Stomach smooth muscle (tissue), 2 donors: ENCODE measurements around the gene ZNF280B.

Experiments used
- H3K27ac ChIP-seq: one replicate; pipeline ENCODE4 v1.7.0; 2013; ENCODE audit warnings: mild to moderate bottlenecking, low read length, inconsistent platforms
- H3K27me3 ChIP-seq, 2 donors: one replicate each; pipeline ENCODE4 v1.7.0; 2013; ENCODE audit warnings: low read length in 2 of 2; ENCODE audit not compliant: insufficient read depth in 2 of 2, control insufficient read depth in 1 of 2
- H3K36me3 ChIP-seq, 2 donors: one replicate each; pipeline ENCODE4 v1.7.0; 2013; ENCODE audit warnings: low read length in 2 of 2; ENCODE audit not compliant: control insufficient read depth in 2 of 2, insufficient read depth in 2 of 2
- H3K4me1 ChIP-seq: one replicate; pipeline ENCODE4 v1.7.0; 2013; ENCODE audit warnings: low read length; ENCODE audit not compliant: control insufficient read depth, insufficient read depth
- H3K4me3 ChIP-seq, 2 donors: one replicate each; pipeline ENCODE4 v1.7.0; 2013; ENCODE audit warnings: low read length in 2 of 2
- H3K9ac ChIP-seq, 2 donors: one replicate each; pipeline ENCODE4 v1.7.0; 2013; ENCODE audit warnings: low read length in 2 of 2, mild to moderate bottlenecking in 1 of 2
- H3K9me3 ChIP-seq, 2 donors: one replicate each; pipeline ENCODE4 v1.7.0; 2013; ENCODE audit warnings: low read length in 2 of 2; ENCODE audit not compliant: control insufficient read depth in 2 of 2
- donor health status: healthy.
- donor health status: Pancreatic carcinoma.

ZNF280B gene

GRCh38 chr22:22464541-22465054 is 43.9 kb downstream of the ZNF280B start:
- no peak overlapping the region for H3K9ac ChIP-seq
- peaks cover 5 to 8% of the 10 kb centered on the region in 2 donors for H3K9me3 ChIP-seq
- no peaks in the 10 kb centered on the region for H3K4me1 ChIP-seq
- H3K27me3 ChIP-seq: peaks cover 13% of the 10 kb centered on the region in 2 donors
- H3K4me3 ChIP-seq: no peak overlapping the region
- no peaks in the 10 kb centered on the region for H3K36me3 ChIP-seq
- H3K27ac ChIP-seq: no peak overlapping the region

GRCh38 chr22:22463855-22464540 is 44.5 kb downstream of the ZNF280B start:
- no peak overlapping the region for H3K27ac ChIP-seq
- peaks cover 9 to 14% of the 10 kb centered on the region in 2 donors for H3K9me3 ChIP-seq
- H3K27me3 ChIP-seq: peaks cover 13% of the 10 kb centered on the region in 2 donors
- no peaks in the 10 kb centered on the region for H3K4me1 ChIP-seq
- H3K36me3 ChIP-seq: no peaks in the 10 kb centered on the region
- H3K4me3 ChIP-seq: no peak overlapping the region
- no peak overlapping the region for H3K9ac ChIP-seq

GRCh38 chr22:22462813-22463567 is 45.6 kb downstream of the ZNF280B start:
- Histone ChIP-seq H3K36me3 (no peaks in the 10 kb centered on the region), H3K4me3 (no peak overlapping the region), H3K9ac (no peak overlapping the region), H3K27ac (no peak overlapping the region), H3K4me1 (no peaks in the 10 kb centered on the region), H3K27me3 (peaks cover 13% of the 10 kb centered on the region in 2 donors), H3K9me3 (peaks cover 12 to 15% of the 10 kb centered on the region in 2 donors)

GRCh38 chr22:22461583-22461982 is 47.0 kb downstream of the ZNF280B start:
- peaks cover 13% of the 10 kb centered on the region in 2 donors for H3K27me3 ChIP-seq
- no peak overlapping the region for H3K9ac ChIP-seq
- H3K27ac ChIP-seq: no peak overlapping the region
- peaks cover 15% of the 10 kb centered on the region in 2 donors for H3K9me3 ChIP-seq
- H3K36me3 ChIP-seq: no peaks in the 10 kb centered on the region
- no peaks in the 10 kb centered on the region for H3K4me1 ChIP-seq
- no peak overlapping the region for H3K4me3 ChIP-seq

GRCh38 chr22:22461111-22461510 is 47.4 kb downstream of the ZNF280B start:
- no peak overlapping the region for H3K4me3 ChIP-seq

GRCh38 chr22:22460635-22461034 is 47.9 kb downstream of the ZNF280B start:
- H3K4me1 ChIP-seq: no peaks in the 10 kb centered on the region
- H3K27me3 ChIP-seq: peaks cover 8 to 13% of the 10 kb centered on the region in 2 donors
- H3K9ac ChIP-seq: no peak overlapping the region
- H3K27ac ChIP-seq: no peak overlapping the region
- no peaks in the 10 kb centered on the region for H3K36me3 ChIP-seq
- H3K4me3 ChIP-seq: no peak overlapping the region
- H3K9me3 ChIP-seq: peaks cover 15% of the 10 kb centered on the region in 2 donors

More at GRCh38 chr22:22461111-22461510, 47.4 kb downstream of the ZNF280B start:
- no peaks in the 10 kb centered on the region for H3K4me1 ChIP-seq
- peaks cover 10 to 13% of the 10 kb centered on the region in 2 donors for H3K27me3 ChIP-seq
- H3K9ac ChIP-seq: no peak overlapping the region
- H3K9me3 ChIP-seq: peaks cover 15% of the 10 kb centered on the region in 2 donors
- no peaks in the 10 kb centered on the region for H3K36me3 ChIP-seq
- no peak overlapping the region for H3K27ac ChIP-seq

- Histone ChIP-seq H3K36me3 (no peaks in the 10 kb centered on the region), H3K9ac (no peak overlapping the region), H3K9me3 (peaks cover 15% of the 10 kb centered on the region in 2 donors), H3K4me3 (no peak overlapping the region), H3K27ac (no peak overlapping the region), H3K27me3 (peaks cover 6 to 13% of the 10 kb centered on the region in 2 donors), H3K4me1 (no peaks in the 10 kb centered on the region)
Observed at GRCh38 chr22:22460060-22460459, 48.5 kb downstream of the ZNF280B start.

- Histone ChIP-seq H3K27ac (no peak overlapping the region), H3K9me3 (peaks cover 15% of the 10 kb centered on the region in 2 donors), H3K9ac (no peak overlapping the region), H3K4me3 (no peak overlapping the region), H3K4me1 (no peaks in the 10 kb centered on the region), H3K27me3 (peaks cover 2 to 6% of the 10 kb centered on the region in 2 donors), H3K36me3 (no peaks in the 10 kb centered on the region)
Observed at GRCh38 chr22:22458896-22459588, 49.5 kb downstream of the ZNF280B start.

GRCh38 chr22:22458387-22458786 is 50.2 kb downstream of the ZNF280B start:
- no peaks in the 10 kb centered on the region for H3K4me1 ChIP-seq
- H3K9ac ChIP-seq: no peak overlapping the region
- H3K27me3 ChIP-seq: no peaks in the 10 kb centered on the region
- H3K36me3 ChIP-seq: no peaks in the 10 kb centered on the region
- H3K27ac ChIP-seq: no peak overlapping the region
- H3K4me3 ChIP-seq: no peak overlapping the region
- peaks cover 15 to 17% of the 10 kb centered on the region in 2 donors for H3K9me3 ChIP-seq

- Histone ChIP-seq H3K4me3 (no peak overlapping the region), H3K9me3 (peaks cover 11 to 25% of the 10 kb centered on the region in 2 donors), H3K9ac (no peak overlapping the region), H3K27ac (no peak overlapping the region), H3K27me3 (peaks cover 0 to 4% of the 10 kb centered on the region in 2 donors), H3K36me3 (no peaks in the 10 kb centered on the region), H3K4me1 (no peaks in the 10 kb centered on the region)
Observed at GRCh38 chr22:22454997-22455396, 53.5 kb downstream of the ZNF280B start.
